NCI-H2029 treated with DMSO at 0.1 percent for 48 hours (cell line): Measurements from ENCODE around the gene B3GNT4.
A peak's percentile ranks its signal among the peaks of the same experiment; 100 is the strongest.
"Not testable (repeated sequence)": the region's sequence is repeated elsewhere in the genome, so short reads cannot be mapped to it uniquely, and the experiment has no call there.

Experiments
- DNase-seq: peaks from one replicate; lab custom pipeline; 2025; lab: John Stamatoyannopoulos, UW

Gene B3GNT4

GRCh38 chr12:122225683-122226365, 22.3 kb downstream of the B3GNT4 start, which contains the start of gene DIABLO:
DIABLO (minus strand) TSS chr12:122226052; CDS start chr12:122226014, 38 bp downstream.
- peak; percentile 95 for DNase-seq

DNA sequence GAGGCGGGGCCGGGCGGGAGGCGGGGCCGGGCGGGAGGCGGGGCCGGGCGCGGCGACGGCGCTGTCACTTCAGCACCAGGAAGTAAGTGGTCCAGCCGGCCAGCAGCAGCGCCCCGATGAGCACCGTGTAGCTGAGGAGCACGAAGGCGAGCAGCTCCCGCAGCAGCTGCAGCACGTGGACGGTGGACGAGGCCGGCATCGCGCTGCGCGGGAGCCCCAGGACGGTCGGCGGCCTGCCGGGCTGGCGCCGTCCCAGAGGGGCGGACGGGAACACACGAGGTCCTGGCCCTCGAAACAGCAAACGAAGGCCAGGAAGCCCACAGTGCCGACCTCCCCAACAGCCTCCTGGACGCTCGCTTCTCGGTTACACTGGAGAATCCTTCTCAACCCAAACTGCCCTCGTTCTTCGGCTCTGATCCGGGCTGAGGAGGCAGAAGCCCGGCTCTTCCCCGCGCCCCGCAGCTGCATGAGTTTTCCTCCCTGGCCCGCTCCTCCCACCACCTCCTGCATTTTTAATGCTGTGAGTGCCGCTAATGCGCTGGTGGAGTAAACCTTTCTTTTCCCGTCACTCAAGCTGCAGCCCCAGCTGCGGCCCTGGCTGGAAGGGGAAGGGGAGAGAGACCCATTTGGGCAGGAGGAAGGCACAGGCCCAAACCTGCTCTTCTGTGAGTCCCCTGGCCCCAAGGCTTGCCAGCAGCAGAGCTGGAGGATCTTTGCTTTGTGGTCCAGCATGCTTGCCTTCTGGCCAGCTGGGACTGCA, 23.0 kb downstream of the B3GNT4 start:
- DNase-seq, result no peak

DNA sequence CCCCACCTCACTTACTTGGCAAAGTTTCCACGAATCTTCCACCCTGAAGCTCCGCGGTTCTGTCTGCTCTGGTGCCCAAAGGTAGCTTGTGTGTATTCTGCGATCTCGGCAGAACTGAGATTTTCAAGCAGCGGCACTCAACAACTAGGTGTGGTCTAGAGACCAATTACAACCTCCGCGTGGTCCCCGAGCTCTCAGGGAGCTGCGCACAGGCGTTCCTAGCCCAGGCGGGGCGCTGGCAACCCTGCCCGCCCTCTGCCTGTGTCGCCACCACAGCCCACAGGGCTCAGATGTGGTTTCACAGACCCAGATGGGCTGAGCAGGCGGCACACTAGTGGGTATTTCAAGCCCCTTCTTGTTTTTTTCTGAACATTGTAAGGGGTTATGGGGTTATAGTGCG, 23.8 kb downstream of the B3GNT4 start:
- no peak for DNase-seq

DNA sequence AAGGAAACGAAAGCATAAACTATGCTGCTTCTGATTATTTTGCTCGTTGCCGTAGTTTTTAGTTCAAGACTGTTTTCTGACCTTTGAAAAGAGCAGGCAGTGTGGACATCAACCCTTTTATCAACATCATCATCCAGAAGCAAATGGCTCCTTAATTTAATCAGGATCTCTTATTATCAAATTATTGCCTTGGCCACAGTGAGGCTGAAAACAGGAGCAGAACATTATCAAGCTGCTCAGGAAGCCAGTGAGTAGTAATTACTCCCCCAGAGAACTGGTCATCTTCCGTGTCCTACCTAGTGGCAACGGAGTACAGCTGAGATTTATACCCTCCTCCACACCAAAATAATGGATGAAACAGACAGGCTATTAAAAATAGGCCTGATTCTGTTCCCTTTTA, 24.6 kb downstream of the B3GNT4 start:
- DNase-seq, result no peak

DNA sequence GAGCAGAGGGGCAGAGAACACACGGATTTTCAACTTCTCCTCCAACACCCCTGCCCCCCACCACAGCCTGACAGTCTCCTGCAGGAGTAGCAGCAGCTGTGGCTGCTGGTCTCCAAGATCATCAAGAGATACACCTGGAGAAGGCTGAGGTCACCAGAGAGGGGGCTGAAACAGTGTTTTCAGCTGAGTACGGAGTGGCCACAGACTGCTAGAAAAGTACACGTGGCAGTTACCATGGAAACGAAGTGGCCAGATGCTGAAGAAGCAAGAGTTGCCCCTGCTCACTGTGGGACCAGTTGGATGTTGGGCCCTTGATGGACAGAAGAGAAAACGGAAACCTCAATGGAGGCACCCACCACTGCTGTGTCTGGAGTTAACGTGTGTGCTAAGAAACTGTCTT, 27.3 kb downstream of the B3GNT4 start:
- DNase-seq, result no peak

DNA sequence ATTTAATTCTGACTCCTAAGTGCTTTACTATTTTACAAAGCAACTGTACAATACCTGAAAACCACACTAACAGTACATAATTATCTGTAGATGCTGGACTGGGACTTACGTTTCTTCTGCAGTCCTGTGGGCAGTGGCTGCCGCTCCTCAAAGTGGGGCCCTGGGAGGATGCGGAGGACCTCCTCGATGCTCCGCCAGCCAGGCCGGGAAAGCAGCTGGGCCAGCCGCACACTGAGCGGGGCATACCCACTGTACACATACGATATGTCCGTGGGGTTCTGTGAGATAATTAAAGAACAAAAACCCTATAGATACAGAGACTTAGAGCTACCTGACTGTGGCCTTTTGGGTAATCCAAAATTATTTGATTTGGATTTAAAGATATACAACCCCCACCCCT, 29.2 kb downstream of the B3GNT4 start:
- DNase-seq, result no peak

DNA sequence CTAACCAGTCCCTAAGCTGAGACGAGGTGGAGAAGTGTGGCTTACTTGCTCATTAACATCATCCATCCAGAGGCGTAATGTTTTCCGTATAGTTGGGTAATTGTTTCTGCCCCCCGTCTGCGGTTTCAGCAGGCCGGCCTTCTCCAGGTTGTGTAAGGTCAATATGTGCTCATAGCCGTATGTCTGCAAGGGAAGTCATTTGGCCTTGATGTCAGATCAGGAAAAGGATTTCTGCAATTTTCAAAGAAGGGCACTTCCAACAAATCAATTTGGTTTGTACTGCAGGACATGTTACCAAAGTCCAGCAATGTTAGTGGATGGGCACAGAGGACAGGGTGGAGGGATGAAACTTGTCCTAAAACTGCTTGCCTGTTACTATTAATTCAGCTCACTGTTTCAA, 32.2 kb downstream of the B3GNT4 start:
- DNase-seq, result no peak

DNA sequence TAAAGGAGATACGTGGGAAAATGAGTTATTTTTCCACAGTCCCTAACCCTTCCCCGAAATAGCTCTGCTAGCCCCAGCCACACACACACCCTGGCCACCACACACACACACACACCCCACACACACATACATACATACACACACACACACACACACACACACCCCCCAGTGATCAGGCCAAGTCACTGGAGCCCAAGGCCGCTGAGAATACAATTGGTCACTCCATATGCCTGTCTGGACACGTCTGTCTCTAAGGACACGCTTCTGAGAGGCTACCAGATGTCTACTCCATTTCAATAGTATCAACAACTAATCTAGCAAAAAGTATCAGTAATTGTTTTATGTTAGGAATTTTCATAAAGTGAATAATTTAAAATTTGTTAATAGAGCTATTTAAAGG, 35.4 kb downstream of the B3GNT4 start:
- no peak for DNase-seq

- no peak for DNase-seq
These were observed 40.5 kb downstream of the B3GNT4 start for GRCh38 chr12:122243965-122244364.

DNA sequence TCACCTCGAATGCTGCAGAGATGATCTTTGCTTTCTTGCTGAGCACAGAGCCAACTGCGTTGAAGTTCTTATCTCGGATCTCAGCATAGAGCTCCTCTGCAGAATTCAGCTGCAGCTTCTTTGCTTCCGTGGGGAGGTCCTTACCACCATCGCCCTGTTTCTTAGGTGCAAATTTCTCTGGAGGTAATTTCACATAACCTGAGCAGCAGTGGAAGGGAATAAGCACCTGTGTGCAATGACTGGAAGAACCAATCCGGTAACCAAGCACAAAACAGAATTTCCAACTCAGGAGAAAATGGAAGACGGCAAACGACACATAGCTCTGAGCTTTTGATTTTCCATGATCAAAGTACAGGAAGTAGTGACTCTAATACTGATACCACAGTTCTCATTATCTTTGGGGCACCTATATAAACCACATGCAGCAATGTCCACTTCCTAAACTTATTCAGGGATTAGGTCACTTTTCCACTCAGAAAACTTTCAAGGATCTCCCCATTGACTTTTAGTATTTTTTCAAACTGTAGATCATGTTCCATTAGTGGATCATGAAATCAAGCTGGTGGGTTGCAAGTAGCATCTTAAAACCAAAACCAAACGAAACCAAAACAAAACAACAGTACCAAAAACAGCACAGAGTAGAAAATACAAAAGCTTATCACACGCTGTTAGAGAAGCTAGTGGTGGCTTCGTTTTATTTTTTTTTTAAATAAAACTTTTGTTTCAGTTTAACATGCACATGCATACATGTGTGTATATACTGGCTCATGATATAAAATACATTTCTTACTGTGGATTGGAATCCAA, 41.3 kb downstream of the B3GNT4 start:
- no peak for DNase-seq

GRCh38 chr12:122245553-122245952, 42.0 kb downstream of the B3GNT4 start:
- DNase-seq, result no peak

- DNase-seq, result no peak
These were observed 46.5 kb downstream of the B3GNT4 start for GRCh38 chr12:122250047-122250446.

- no peak for DNase-seq
These were observed 47.0 kb downstream of the B3GNT4 start for GRCh38 chr12:122250536-122250935.

DNA sequence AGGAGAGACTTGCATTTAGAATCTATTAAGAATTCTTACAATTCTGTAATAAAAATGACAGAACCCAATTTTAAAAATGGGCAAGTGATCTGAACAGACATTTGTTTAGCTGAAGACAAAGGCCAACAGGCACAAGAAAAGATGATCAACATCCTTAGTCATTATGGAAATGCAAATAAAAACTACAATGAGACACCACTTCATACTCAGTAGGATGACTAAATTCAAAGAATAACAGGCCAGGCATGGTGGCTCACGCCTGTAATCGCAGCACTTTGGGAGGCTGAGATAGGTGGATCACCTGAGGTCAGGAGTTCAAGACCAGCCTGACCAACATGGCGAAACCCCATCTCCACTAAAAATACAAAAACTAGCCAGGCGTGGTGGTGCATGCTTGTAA, 55.0 kb downstream of the B3GNT4 start:
- not testable (repeated sequence) for DNase-seq
